Stimulated activated CD8-positive, alpha-beta memory T cell treated with anti-CD3 and anti-CD28 coated beads, Interleukin-4, amount 100 ng/mL, for 24 hours (primary cell): Measurements from ENCODE around the gene DLD.
"Not testable (repeated sequence)": the region's sequence is repeated elsewhere in the genome, so short reads cannot be mapped to it uniquely, and the experiment has no call there.

ENCODE experiments used
- DNase-seq: peaks from one replicate; pipeline ENCODE4 v3.0.0-alpha.2; 2020; ENCODE audit warnings: low read depth

Gene DLD

GRCh38 chr7:107917763-107918651, 27.0 kb downstream of the DLD start:
- no peak for DNase-seq

- DNase-seq: no peak
Observed at GRCh38 chr7:107918948-107919347, 28.0 kb downstream of the DLD start.

- DNase-seq: no peak
Observed at GRCh38 chr7:107920048-107920772, 29.2 kb downstream of the DLD start.

GRCh38 chr7:107921826-107922225, 30.8 kb downstream of the DLD start:
- DNase-seq: not testable (repeated sequence)

GRCh38 chr7:107922886-107923285, 31.9 kb downstream of the DLD start:
- DNase-seq: no peak

GRCh38 chr7:107924841-107925504, 34.0 kb downstream of the DLD start:
- DNase-seq: no peak

GRCh38 chr7:107926481-107926880, 35.5 kb downstream of the DLD start:
- no peak for DNase-seq

- DNase-seq: no peak
Observed at GRCh38 chr7:107931740-107932515, 40.9 kb downstream of the DLD start.

GRCh38 chr7:107932805-107933204, 41.8 kb downstream of the DLD start:
- no peak for DNase-seq

- DNase-seq: no peak
Observed at GRCh38 chr7:107933386-107934013, 42.5 kb downstream of the DLD start.

- no peak for DNase-seq
Observed at GRCh38 chr7:107934991-107935770, 44.2 kb downstream of the DLD start.

GRCh38 chr7:107936312-107936711, 45.3 kb downstream of the DLD start:
- DNase-seq: no peak

- DNase-seq: no peak
Observed at GRCh38 chr7:107937531-107937930, 46.5 kb downstream of the DLD start.

GRCh38 chr7:107938456-107939250, 47.7 kb downstream of the DLD start:
- DNase-seq: no peak

GRCh38 chr7:107939573-107940489, 48.8 kb downstream of the DLD start:
- DNase-seq: no peak

- DNase-seq: no peak
Observed at GRCh38 chr7:107940951-107941350, 50.0 kb downstream of the DLD start.

GRCh38 chr7:107943018-107943417, 52.0 kb downstream of the DLD start:
- no peak for DNase-seq

- DNase-seq: no peak
Observed at GRCh38 chr7:107944411-107945169, 53.6 kb downstream of the DLD start.
